HG03280 (cell line): ENCODE data around the gene TGFBI.
"Not testable (repeated sequence)": the region's sequence is repeated elsewhere in the genome, so short reads cannot be mapped to it uniquely, and the experiment has no call there.

Experiments
- ATAC-seq: cut with Tn5 transposase; IDR thresholded peaks from one replicate; pipeline ENCODE4 v1.9.1; 2021; ENCODE audit warnings: mild to moderate bottlenecking, moderate library complexity; ENCODE audit not compliant: unreplicated experiment

The TGFBI gene

DNA sequence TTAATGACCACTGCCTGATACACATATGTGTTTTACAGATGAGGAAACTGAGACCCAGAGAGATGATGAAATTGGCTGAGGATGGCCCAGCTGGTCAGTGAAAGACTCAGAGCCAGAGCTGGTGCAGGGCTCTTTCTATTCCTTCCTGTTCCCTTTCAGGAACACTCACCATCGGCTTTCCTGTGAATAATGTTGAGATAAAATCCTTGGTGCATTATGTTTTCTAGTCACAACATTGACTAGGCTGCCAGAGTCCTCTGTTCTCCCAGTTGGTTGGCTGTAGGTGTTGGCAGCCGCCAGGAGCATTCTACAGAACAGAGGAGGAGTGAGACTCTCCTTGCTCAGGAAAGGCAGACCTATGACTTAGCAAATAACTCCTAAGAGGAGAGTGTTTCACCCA, 14.8 kb downstream of the TGFBI start:
- no peak for ATAC-seq

DNA sequence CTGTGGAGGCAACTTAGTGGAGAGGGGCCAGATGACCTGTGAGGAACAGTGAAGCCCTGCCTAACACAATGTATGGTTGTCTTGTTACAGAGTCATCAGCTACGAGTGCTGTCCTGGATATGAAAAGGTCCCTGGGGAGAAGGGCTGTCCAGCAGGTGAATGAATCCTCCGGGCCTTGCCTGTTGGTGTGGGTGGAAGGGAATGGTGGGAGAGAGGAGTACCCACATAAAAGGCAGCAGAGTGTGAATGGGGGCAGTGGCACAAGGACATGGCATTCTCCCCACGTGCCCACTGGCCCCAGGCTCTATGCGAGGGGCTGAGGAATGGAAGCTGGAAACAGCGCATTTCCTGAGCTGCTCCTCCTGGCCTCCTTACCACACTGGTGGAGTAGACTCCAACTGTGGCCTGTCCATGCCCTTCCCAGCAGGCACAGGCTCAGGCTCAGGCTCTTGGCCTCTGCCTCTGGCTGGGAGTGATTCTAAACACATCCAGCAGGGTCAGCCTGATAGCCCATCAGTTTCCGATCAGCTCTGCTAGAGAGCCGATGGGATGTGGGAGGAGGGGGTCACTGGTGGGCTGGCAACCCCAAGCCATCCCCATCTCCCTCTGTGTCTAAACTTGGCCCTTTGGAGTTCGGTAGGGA, 15.3 kb downstream of the TGFBI start:
- ATAC-seq = no peak

DNA sequence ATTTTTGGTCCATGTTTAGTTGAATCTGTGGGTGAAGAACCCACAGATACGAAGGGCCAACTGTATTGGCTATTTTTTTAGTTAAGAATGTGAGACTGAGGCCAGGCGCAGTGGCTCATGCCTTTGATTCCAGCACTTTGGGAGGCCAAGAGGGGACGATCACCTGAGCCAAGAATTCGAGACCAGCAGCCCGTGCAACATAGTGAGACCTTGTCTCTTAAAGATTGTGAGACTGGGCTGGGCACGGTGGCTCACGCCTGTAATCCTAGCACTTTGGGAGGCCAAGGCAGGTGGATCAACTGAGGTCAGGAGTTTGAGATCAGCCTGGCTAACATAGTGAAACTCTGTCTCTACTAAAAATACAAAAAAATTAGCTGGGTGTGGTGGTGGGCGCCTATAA, 16.2 kb downstream of the TGFBI start:
- not testable (repeated sequence) for ATAC-seq

DNA sequence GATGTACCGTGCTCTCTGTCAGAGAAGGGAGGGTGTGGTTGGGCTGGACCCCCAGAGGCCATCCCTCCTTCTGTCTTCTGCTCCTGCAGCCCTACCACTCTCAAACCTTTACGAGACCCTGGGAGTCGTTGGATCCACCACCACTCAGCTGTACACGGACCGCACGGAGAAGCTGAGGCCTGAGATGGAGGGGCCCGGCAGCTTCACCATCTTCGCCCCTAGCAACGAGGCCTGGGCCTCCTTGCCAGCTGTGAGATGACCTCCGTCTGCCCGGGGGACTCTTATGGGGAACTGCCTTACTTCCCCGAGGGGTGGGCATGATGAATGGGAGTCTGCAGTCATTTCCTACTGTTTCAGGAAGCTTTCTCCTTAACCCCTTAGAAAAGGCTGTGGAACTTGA, 17.5 kb downstream of the TGFBI start:
- ATAC-seq = no peak

DNA sequence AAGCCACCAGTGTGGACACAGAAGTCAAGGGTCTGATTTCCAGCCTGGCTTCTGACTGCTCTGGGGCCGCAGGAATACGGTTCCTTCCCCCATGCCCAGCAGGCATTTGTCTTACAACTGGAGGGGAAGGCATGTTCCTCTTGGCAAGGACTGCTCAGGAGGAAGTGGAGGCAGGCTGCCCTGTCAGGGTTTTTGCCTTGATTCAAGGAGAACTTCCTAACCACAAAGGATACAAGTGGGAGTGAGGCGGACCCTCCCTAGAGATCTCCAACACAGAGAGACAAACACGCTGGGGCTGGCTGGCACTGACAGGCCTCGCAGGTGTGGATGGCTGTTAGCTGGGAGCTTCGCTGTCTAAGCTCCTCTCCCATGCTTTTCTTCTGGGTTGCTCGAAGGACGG, 19.1 kb downstream of the TGFBI start:
- no peak for ATAC-seq

DNA sequence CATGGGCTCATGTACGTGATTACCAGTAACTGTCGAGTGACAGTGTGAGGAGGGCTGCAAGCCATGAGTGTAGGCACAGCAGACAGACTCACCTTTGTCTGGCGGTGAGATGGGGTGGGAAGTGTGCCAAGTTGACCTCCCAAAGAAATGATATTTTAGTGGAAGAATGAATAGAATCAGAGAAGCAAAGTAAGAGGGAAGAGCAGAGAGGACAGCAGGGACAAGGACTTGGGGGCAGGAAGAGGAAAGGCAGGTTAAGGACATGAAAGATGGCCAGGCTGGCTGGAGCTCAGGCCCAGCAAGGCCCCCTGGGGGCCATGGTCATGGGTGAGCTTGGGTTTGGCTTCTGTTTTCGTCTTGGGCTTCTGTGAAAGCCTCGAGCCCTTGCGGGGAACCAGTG, 20.2 kb downstream of the TGFBI start:
- no peak for ATAC-seq

DNA sequence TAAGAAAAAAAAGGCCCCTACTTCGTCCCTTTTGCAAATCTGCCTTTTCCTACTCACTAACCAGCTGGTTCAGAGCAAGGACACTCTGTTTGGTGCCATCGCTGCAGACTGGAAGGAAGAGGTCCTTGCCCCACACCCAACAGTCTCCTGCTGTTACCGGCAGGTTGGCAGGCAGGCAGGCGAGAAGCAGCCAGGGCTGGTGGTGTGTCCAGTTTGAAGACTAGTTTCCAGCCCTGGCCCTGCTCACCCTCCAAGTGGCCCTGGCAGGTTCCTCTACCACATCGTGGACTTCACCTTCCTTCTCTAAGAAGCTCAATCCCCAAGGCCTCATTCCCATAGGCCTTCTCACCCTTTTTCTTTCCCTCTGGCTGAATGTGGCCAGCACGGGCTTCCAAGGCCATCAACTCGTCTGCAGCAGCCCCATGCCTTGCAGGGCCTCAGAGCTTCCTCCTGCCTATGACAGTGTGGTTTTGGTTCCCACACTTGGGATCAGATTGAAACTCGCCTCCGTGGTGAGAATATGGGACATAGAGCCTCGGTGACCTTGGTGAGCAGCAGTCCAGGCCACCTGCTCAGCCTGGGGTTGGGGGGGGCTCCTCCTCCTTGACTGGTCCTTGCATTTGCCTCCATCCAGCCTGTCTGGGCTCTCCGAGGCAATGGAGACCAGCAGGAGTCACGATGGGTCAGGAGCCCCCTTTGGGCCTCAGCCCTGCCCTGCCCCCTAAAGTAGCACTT, 22.9 kb downstream of the TGFBI start:
- ATAC-seq = no peak

DNA sequence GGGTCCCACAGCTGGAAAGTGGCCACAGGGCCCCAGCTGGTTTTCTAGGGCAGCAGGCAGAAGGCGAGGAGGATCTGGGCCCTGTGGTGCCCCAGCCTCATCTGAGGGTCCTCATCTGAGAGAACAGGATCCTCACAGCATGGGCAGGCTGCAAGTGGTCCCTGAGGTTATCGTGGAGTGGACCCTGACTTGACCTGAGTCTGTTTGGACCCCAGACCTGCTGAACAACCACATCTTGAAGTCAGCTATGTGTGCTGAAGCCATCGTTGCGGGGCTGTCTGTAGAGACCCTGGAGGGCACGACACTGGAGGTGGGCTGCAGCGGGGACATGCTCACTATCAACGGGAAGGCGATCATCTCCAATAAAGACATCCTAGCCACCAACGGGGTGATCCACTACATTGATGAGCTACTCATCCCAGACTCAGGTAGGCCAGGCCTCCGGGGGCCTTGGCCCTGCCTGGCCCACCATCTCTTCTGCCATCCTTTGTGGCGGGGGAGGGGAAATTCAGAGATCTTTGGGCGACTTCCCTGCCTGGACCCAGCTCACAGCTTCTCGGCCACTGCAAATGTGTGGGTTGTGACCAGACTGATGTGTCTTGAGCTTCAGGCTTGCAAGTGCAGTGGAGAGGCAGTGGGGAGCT, 24.0 kb downstream of the TGFBI start:
- no peak for ATAC-seq

DNA sequence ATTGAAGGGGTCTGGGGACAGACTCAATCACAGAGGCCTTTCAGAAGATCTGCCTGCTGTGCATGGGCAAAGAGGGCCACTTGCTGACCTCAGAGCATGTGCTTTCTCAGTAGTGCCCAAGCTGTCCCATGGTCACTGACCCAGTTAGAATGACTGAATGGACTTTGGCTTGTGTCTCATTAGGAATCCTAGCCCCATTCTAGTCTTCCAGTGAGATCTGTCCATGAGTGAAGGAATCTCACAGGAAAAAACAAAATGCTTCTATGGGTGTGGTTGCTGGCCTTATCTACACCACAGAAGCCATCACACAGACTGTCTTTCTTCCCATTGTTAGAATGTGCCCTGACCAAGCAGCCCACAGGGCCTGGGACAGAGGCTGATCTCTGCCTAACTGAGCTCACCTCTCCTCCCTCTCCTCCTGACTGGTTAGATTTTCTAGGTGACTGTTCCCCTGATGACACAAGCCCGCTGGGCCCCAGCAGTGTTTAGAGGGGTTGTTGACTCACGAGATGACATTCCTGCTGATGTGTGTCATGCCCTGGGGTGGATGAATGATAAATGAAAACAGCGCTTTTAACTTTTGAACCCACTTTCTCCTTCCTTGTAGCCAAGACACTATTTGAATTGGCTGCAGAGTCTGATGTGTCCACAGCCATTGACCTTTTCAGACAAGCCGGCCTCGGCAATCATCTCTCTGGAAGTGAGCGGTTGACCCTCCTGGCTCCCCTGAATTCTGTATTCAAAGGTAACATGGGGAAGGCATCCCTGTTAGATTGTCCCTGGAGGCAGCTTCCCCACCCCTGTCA, 24.8 kb downstream of the TGFBI start:
- no peak for ATAC-seq

DNA sequence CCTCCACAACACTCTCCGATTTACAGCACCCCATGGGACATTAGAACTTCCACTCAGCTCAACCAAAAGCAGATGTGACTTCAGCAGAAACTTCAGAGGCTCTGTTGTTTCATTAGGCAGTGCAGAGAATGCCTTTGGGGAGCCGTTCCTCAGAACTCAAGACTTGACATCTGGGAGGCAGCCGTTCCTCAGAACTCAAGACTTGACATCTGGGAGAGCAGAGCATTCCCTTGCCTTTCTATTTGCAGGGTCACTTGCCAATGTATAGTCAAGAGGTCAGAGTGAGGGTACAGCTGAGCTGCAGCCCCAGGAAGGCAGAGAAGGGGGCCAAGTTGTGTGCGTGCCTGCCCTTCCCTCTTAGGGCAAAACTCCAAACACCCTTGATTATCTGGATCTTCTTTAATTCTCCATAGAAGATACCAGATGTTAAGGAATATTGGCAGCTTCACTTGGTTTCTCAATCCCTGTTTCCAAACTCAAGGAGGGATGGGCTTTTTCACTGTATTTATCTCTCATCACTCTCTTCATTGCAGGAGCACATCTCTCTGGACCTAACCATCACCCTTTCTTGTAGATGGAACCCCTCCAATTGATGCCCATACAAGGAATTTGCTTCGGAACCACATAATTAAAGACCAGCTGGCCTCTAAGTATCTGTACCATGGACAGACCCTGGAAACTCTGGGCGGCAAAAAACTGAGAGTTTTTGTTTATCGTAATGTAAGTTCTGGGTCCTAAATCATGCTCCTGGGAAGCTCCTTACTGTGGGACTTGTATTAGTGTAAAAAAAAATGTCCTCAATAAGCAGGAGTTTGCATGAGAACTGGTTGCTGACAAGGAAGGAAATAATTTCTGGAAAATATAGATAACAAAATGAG, 25.6 kb downstream of the TGFBI start:
- ATAC-seq = no peak

DNA sequence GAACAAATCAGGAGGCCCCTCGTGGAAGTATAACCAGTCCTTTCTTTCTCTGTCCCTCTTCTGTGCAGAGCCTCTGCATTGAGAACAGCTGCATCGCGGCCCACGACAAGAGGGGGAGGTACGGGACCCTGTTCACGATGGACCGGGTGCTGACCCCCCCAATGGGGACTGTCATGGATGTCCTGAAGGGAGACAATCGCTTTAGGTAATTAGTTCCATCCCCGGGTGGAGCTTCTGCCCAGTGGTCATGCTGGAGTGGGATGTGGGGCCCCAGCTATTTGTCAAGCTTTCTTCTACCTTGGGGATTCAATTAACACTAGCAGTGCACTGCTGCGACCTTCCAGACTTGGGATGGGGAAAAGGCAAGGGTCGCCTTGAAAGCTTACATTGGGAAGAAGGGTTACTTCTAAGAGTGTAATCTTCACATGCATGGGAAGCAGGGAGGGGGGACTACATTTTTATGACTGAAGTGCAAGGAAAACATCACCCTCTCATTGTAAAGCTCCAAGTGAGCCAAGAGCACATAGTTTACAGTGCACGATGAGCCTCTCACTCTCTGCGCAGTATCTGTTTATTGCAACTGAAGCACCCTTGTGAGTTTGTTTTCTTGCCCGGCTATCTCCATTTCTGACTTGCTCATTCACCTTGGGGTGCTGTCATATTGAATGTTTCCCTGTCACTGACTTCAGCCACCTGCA, 27.0 kb downstream of the TGFBI start:
- no peak for ATAC-seq

DNA sequence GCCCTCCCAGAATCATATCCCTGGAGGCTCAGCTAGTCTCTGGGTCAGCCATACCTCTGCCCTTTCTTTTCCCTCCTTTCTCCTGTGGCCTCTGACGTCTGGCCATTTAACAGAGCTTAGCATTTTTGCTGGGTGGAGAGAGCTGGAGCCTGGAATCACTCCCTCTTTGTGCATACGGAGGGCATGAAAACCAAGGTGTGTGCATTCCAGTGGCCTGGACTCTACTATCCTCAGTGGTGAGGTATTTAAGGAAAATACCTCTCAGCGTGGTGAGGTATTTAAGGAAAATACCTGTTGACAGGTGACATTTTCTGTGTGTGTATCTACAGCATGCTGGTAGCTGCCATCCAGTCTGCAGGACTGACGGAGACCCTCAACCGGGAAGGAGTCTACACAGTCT, 27.5 kb downstream of the TGFBI start:
- no peak for ATAC-seq

DNA sequence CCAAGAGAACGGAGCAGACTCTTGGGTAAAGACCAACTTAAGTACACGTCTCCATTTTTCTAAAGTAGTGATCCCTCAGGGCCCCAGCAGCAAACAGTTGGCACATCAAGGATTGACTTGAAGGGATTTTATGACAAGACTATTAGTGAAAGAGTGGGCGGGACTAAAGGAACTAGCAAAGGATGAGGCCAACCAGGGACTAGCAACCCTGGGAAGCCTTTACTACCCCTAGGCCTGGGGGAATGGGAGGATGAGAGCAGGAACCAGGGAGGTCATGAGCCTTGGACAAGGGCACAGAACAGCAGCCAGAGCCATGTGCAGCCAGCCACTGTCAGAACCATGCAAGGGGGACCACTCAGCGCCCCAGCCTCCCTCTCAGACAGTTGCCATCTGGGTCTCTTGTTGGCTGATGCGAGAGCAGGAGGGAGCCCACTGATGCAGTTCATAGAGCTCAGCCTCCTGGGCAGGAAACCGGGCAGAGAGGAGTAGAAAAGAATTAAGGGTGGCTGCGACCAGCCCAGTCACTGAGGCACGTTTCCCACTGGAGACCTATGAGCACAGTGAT, 28.1 kb downstream of the TGFBI start:
- ATAC-seq = no peak

DNA sequence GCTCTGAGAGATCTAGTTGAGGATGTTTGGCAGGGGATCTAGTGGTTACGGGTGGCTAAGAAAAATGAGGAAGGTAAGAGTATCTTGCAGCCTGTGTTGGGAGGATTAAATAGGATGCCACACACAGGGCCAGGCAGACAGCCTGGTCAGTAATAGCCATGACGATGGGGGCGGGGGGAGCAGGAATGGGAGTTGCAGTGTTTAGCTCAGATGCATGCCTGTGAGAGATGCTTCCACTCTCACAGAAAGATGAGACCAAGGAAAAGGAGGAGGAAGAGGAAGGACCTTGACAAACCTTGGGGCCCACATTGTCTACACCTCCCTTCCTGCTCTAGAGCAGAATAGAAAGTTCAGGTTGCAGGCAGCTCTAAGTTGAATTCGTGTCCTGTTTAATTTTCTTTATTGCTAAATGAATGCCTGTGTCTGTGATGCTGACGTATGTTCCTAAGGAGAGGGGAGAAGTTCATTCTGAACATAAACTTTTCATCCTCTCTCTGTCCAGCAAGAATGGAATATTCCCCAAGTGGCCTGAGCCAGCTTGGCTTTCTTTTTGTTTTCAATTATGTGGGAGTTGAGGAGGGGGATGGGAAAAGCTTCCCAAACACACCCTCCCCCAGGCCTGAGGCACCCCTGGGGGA, 28.7 kb downstream of the TGFBI start:
- no peak for ATAC-seq

DNA sequence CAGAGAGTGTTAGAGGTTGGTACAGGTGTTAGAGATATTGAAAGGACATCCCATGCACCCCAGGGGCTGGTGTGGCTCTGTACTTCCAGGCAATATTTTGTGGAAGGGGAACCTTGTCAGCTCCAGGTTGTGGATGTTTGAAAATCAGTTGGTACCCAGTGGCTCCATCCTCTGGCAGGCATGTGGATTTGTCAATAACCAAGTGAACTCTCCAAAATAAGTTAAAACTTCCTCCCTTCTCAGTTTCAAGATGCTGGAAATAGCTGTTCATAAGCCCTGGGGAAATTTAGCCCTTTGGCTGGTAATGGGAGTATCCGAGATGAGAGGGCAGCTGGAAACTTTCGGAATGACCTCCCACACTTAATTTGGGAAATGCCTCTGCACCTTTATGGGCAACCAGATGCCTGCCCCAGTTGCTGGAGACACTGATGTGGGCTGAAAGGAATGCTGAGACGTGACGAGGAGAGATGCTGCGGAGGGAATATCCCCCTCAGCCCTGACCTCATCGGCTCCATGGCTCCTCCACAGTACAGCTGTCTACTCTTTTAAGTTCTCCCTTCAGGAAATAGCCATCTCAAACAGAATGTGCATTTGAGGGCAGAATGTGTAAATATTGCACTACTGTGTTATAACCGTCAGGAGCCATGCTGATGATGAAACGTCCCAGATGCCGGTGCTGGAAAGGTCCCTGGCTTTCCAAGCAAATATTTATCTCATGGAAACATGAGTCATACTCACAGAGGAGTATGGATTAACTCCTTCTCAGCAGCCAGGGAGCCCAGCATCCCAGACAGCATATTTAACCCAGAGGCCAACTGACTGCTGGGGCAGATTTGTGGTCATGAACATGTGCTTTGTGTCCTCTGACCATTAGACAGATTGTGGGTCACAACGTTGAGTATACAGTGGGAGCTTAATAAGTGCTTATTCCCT, 29.5 kb downstream of the TGFBI start:
- ATAC-seq = no peak

DNA sequence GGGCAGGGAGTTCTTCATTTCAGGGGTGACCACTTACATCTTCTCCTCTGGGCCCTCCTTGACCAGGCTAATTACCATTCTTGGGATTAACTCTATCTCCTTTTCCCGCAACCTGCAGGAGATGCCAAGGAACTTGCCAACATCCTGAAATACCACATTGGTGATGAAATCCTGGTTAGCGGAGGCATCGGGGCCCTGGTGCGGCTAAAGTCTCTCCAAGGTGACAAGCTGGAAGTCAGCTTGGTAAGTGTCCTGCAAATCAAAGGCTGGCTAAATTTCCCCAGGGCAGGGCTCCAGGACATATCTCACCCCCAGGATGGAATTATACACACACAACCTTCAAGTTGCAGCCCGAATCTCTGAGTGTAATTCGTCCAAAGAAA, 30.2 kb downstream of the TGFBI start:
- ATAC-seq = no peak

DNA sequence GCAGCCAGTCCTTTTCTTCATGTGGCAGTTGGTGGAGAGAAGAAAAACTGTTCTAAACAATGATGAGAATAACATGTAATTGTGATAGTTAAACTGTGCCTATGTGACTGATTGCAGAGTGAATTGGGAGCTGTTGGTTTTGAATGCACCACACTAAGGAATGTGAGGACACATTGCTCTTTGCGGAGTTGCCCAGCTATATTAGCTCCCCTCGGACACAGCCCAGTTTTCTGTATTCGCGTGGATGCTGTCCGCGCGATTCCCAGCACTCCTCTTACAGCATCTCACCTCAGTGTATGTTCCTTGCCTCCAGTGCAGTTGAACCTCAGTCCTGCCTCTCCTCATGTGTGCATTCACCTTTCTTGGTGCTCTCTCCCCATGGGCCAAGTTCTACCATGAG, 32.2 kb downstream of the TGFBI start:
- ATAC-seq = no peak
